ENCODE data around the gene CFAP69. TPM values are rescaled to one million over a fixed set of nuclear protein-coding genes. Genes with fewer than 3 reads are reported as not detected.

CFAP69 gene
- polyA plus RNA-seq, 1 donor from 2014 or later: 6.2 TPM

- Histone ChIP-seq H3K79me2 (replicated peaks; ENCODE audit: insufficient read depth, low read length) (no peaks in the 10 kb centered on the region), H3K27ac (ENCODE audit: low read length) (no peak overlapping the region), H3K27me3 (ENCODE audit: insufficient read depth, low read depth, low read length) (no peaks in the 10 kb centered on the region), H3F3A (ENCODE audit: insufficient read depth, low read length, poor library complexity, severe bottlenecking) (no peaks in the 10 kb centered on the region), H3K9me3 (ENCODE audit: low read length) (no peaks in the 10 kb centered on the region), H3K4me2 (ENCODE audit: low read length) (no peak overlapping the region), H3K9ac (ENCODE audit: low read length) (no peak overlapping the region), H2AFZ (ENCODE audit: low read depth, low read length) (no peak overlapping the region), H3K9me2 (ENCODE audit: insufficient read depth, low read length) (no peaks in the 10 kb centered on the region), H3K4me3 (ENCODE audit: low read length) (no peak overlapping the region), H4K20me1 (ENCODE audit: insufficient read depth) (no peaks in the 10 kb centered on the region), H3K36me3 (ENCODE audit: insufficient read depth, low read length) (no peaks in the 10 kb centered on the region)
- TF ChIP-seq RAD21 (conservative IDR thresholded peaks at IDR 0.05) (peak; percentile 70), MXI1 (conservative IDR thresholded peaks at IDR 0.05; ENCODE audit: poor library complexity, severe bottlenecking) (no peak), REST (IDR thresholded peaks at IDR 0.05; ENCODE audit: borderline replicate concordance) (no peak), SMC3 (conservative IDR thresholded peaks at IDR 0.05; ENCODE audit: poor library complexity) (peak; percentile 70), EP300 (conservative IDR thresholded peaks at IDR 0.05; ENCODE audit: poor library complexity, severe bottlenecking) (no peak), POLR2AphosphoS5 (IDR thresholded peaks at IDR 0.05) (no peak), CTCF (IDR thresholded peaks at IDR 0.05; ENCODE audit: poor library complexity, severe bottlenecking) (peak; percentile 62), EZH2 (IDR thresholded peaks at IDR 0.05; ENCODE audit: borderline replicate concordance, insufficient read depth, low read length, poor library complexity, severe bottlenecking) (no peak), TAF1 (IDR thresholded peaks at IDR 0.05; ENCODE audit: low read depth) (no peak)
Observed at GRCh38 chr7:90262438-90262837, 17.5 kb downstream of the CFAP69 start.

GRCh38 chr7:90266808-90267207, 21.8 kb downstream of the CFAP69 start:
- no peak overlapping the region for H2AFZ ChIP-seq (ENCODE audit: low read depth, low read length)
- no peaks in the 10 kb centered on the region for H3F3A ChIP-seq (ENCODE audit: insufficient read depth, low read length, poor library complexity, severe bottlenecking)
- H4K20me1 ChIP-seq (ENCODE audit: insufficient read depth): no peaks in the 10 kb centered on the region
- H3K9me2 ChIP-seq (ENCODE audit: insufficient read depth, low read length): no peaks in the 10 kb centered on the region
- no peak overlapping the region for H3K4me3 ChIP-seq (ENCODE audit: low read length)
- no peak overlapping the region for H3K4me2 ChIP-seq (ENCODE audit: low read length)
- H3K9ac ChIP-seq (ENCODE audit: low read length): no peak overlapping the region
- no peaks in the 10 kb centered on the region for H3K36me3 ChIP-seq (ENCODE audit: insufficient read depth, low read length)
- H3K79me2 ChIP-seq (replicated peaks; ENCODE audit: insufficient read depth, low read length): no peaks in the 10 kb centered on the region
- no peaks in the 10 kb centered on the region for H3K27me3 ChIP-seq (ENCODE audit: insufficient read depth, low read depth, low read length)
- no peaks in the 10 kb centered on the region for H3K9me3 ChIP-seq (ENCODE audit: low read length)
- no peak for TF ChIP-seq EZH2 (IDR thresholded peaks at IDR 0.05; ENCODE audit: borderline replicate concordance, insufficient read depth, low read length, poor library complexity, severe bottlenecking)
- no peak for TF ChIP-seq TAF1 (IDR thresholded peaks at IDR 0.05; ENCODE audit: low read depth)
- no peak for TF ChIP-seq SMC3 (conservative IDR thresholded peaks at IDR 0.05; ENCODE audit: poor library complexity)
- no peak for TF ChIP-seq EP300 (conservative IDR thresholded peaks at IDR 0.05; ENCODE audit: poor library complexity, severe bottlenecking)
- no peak for TF ChIP-seq POLR2AphosphoS5 (IDR thresholded peaks at IDR 0.05)
- TF ChIP-seq RAD21 (conservative IDR thresholded peaks at IDR 0.05): no peak
- TF ChIP-seq CTCF (IDR thresholded peaks at IDR 0.05; ENCODE audit: poor library complexity, severe bottlenecking): no peak
- no peak for TF ChIP-seq REST (IDR thresholded peaks at IDR 0.05; ENCODE audit: borderline replicate concordance)
- no peak for TF ChIP-seq MXI1 (conservative IDR thresholded peaks at IDR 0.05; ENCODE audit: poor library complexity, severe bottlenecking)
- H3K27ac ChIP-seq (ENCODE audit: low read length): no peak overlapping the region
